ENCODE data around the gene EDEM3.

EDEM3 gene

DNA sequence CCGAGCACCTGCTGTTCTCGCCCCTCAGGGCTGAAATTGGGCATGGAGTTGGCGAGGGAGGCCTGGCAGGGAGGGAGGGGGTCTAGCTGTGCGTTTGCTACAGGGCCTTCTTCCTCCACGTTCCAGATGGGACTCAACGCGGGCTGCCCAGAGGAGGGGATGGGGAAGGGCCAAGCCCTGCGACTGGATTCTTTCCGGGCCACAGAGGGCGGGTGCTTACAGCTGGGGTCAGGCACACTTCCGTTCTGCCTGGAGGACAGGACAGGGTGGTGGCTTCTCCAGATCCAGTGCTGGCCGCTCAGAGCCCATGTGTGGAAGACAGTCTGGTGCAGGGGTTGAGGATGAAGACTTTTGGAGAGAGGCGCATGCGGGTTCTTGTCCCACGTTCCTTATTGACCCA, 90.0 kb downstream of the EDEM3 start:
- DNase-seq = no peak

DNA sequence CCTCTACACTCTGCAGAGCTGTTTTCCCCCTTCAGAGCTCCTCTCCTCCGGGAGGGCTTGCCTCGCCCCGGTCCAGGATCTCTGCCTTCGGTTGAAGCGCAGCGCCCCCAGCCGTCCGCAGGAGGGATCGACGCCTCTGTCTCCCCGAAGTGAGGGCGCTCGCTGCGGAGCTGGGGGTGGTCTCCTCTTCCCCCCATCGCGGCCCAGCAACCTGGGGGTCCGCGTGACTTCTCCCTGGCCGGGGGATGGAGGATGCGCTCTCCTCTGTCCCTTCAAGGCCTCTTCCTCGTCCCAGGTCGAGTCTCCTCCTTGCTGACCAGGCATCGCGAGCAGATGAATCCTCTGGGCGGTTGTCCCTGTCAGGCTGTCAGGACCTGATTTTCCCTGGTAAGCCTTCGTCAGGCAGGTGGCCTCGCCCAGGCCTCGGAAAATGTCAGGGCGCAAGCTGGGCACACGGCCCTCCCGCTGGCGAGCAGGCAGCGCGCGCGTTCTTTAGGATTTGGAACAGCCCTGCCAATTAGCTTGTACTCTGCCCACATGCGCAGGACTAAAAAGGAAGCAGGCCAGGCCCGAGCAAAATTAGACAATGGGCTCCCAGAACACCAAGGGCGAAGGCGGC, 90.5 kb downstream of the EDEM3 start:
- no peak for DNase-seq

DNA sequence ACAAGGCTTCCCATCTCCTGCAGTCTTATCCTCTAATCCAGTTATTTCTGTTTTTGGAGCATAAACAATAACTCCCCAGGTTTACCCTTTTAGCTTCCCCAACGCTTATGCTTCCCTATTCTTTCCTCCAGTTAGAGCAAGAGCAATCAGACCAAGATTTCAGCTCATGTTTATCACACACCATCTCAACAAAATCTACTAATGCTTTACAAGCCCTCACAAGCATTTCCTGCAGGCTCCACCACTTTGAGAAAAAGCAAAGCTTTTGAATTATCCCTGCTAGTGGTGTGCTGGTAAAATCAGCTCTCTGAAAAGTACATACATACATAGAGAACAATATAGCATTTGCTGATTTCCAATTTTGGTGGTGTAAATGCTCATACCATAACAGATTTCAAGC, 92.9 kb downstream of the EDEM3 start:
- no peak for DNase-seq

DNA sequence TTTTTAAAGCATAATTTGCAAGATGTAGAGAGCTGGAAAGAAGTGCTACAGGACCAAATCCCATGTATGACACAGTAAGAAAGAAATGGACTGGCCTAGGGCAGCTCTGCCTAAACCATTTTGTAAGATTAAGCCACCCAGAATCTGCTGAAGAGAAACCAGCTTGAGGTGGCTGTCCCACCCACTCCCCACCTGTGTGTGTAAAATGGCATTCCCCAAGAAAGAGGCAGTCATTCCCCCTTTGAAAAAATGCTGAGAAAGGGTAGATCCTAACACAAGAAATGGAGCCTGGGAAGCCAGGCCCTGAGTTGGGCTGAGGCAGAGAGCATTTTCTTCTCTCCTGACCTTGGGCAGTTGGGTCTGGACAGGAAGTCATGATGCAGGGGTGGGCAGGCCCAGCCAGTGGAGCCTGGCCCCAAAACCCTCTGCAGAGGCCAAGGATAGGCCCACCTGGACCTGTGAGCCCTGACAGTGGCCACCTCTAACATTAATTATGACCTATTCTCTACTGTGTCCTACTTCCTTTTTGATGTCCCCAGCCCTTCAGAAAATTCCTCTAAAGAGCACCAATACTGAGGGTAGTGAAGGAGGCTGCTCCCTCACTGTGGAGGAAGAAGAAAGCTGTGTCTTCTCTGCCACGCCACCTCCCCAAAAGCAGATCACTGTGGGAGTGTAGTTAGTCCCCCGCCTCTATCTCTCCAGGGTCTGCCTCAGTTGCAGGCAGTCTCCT, 94.0 kb downstream of the EDEM3 start:
- no peak for DNase-seq

DNA sequence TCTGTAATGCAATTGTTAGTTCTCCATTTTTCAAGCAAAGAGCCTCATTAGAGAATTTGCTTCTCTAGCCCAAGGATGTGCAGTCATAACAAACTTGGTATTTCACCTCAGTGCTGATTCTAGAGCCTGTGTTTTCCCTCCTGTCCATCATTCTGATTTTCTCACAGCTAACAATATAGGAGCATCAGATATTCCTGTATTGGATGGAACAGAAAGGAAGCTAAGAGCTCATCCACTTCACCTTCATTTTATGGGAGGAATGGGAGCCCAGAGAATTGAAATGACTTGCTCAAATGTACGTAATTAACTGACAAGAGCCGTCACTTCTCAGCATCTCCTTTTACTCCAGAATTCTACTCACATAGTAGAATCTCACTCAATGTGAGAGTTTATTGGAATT, 96.6 kb downstream of the EDEM3 start:
- DNase-seq = no peak

DNA sequence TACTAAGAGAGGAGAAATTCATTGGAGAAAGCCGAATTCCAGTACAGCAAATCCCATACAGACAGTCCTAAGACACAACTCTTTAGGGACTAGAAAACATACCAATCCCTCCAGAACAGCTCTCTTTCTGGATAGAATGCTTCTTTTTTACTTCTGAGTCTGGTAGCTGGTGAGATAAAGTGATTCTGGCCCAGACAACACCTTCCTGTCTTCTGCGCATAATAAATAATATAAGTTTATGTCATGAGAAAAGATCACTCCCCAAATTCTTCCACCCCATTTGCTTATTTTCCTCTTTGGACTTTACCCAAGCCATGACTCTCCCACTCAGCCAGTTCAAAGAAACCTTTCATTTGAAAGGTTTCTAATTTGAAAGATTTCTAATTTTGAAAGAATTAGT, 98.4 kb downstream of the EDEM3 start:
- no peak for DNase-seq

DNA sequence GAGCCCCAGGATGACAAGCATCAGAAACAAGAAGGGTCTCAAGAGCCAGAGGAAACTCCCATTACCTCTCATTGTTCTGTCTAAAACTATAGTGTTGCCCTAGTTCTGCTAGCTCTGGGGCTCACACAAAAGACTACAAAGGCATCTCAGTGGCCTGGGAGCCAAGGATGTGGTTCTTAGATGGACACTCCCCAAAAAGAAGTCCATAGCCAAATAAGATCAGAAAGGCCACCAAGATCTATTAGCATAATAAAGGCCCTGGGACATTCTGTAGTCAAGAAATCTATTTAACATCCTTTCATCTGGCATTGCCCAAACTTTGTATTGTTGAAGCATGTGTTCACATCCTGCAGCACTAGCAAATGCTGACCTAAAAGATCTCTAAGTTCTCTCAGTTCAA, 99.5 kb downstream of the EDEM3 start:
- no peak for DNase-seq

DNA sequence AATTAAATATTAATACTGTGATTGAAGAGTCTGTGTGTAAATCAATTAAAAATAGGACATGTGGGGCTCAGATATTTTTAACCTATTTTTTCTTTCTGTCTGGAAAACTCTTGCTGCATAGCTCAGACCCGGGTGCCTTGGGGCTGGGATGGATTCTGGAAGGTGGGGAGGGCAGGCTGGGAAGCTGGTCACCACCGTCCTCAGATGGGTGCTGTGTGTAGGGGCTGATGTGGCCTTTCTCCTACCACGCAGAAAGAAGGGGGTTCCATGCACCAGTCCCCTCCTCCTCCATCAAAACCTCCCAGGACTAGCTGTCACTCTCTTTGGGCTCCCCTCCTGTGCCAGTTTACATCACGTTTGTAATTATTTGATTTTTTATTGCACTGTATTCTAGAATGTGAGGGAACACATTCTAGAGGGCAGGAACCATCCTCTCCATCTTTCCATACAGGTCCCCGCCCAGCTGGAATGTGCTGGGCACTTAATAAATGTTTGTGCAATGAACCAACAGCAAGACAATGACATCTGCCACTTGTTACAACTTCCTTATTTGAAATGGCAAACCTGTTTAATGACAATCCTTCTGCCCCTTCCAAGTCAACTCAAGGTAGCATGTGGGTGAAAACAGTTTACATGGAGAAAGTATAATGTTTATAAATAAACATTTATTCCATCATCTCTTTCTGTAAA, 104.3 kb downstream of the EDEM3 start:
- DNase-seq = no peak

DNA sequence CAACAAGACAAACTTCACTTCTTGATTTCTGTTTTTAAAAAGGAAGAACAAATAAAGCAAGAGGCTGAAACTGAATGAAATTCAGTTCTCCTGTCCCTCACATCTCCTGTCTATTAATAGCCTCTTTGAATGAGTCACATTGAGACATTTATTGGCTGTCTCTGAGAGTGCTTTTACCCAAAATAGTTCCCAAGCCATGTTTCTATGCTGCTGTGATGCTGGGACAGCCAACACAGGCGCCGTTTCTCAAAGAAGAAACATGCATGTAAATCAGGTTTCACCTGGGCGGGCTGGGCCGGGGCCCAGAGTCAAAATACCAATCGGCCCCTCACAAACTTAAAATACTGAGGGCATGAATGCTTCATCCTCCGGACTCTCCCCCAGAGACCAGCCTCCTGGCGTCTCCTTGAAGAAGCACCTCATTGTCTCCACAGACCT, 105.2 kb downstream of the EDEM3 start:
- no peak for DNase-seq

DNA sequence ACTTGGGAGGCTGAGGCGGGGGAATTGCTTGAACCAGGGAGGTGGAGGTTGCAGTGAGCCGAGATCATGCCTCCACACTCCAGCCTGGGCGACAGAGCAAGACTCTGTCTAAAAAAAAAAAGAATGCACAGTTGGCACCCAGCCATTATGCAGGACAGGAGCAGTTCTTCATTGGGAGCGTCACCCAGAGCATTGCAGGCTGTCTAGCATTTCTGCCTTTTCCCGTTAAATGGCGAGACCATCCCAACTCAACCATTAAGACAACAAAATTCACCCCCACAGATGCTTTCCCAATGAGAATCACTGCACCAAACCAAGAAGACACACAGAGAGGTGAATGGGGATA, 105.8 kb downstream of the EDEM3 start:
- no peak for DNase-seq

DNA sequence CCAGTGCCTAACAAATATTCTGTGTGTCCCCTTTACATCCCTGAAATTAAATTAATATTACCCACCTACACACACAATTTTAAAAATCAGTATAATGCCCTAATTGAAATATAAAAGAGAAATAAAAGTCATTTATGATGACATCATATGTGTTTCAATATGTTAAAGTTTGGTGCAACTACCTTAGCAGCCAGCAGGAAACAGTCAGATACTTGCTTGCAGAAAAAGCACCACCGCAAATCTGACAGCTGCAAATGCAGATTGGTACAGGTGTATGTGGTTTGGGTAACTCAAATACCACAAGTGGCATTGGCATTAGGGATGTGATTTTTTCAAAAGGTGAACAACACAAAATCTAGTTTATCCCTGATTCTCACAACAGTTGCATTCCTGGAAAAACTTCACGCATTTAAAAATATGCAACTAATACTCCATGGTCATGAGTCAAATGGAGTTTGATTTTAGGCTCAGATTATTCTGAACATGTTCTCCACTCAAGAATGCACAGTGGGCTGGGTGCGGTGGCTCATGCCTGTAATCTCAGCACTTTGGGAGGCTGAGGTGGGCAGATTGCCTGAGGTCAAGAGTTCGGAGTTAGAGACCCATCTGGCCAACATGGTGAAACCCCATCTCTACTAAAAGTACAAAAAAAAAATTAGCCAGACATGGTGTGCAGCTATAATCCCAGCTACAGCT, 106.3 kb downstream of the EDEM3 start:
- no peak for DNase-seq

DNA sequence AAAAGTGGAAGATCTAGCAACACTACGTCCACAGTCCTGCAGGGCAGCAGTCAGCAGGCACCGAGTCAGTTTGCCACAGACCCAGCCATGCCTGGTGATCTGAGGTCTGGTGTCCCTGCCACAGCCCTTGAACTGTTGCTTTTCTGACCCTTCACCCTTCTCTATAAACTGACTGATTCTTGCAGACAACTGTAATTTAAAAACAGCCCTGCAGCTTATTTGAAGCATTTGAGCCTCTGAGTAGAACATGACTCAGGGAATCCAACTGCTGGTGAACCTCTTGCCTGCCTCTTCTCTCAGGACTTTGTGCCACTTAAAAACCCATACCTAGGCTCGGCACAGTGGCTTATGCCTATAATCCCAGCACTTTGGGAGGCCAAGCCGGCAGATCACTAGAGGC, 107.2 kb downstream of the EDEM3 start:
- DNase-seq = no peak

DNA sequence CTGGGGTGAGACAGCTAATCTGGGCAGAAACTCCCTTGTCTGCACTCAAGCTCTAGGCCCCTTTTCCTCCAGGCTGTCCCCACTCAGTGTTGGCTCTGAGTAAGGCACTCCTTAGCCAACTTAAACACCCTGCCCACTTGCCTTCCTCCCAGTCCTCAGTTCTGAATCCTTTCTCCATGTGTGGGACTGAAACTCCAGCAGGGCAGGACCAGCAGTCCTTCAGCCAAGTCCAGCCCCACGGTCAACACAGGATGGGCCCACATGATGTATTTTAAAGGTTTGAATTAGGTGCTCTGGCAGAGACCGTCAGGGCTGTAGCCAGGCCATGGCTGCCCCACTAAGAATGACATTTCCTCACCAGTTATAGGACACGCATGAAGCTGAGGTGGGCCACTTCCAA, 107.8 kb downstream of the EDEM3 start:
- no peak for DNase-seq

DNA sequence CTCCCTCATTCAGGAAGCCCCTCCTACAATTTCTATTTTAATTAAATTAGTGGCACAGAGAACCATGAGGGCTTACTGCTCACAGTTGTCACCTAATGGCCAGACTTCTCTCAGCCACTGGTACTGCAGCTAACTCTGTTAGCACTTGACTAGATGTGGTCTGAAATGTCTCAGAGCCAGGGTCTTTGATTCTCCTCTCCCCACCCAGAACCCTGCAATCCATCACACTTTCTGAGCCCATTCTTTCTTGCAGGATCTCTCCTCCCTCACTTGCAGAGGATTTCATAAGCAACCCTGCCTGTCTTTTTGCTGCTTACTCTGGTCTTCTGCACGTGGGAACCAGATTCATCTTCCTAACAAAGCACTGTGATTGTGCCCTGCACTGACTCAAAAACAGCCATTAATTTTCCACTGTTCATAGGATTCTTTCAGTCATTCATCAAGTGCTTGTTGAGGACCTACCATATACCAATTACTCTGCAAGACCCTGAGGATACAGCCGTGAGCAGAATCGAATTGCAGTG, 108.4 kb downstream of the EDEM3 start:
- no peak for DNase-seq

DNA sequence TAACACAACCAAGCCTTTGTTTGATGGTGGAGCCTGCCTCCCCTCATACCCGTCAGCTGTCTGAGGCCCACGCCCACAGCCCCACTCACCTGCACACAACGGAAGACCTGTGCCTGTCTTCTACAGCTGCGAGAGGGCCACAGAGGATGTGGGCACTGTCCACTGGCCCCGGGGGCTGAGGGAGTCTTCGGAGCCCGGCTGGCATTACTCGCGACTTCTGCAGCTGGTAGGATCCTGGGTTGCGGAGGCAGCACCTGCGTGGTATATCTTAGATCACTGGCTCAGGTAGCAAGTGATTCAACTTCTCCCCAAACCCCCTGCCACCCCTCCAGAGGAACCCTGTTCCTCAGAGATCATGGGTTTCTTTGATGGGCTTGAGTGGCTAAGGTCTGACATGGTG, 109.9 kb downstream of the EDEM3 start:
- no peak for DNase-seq

DNA sequence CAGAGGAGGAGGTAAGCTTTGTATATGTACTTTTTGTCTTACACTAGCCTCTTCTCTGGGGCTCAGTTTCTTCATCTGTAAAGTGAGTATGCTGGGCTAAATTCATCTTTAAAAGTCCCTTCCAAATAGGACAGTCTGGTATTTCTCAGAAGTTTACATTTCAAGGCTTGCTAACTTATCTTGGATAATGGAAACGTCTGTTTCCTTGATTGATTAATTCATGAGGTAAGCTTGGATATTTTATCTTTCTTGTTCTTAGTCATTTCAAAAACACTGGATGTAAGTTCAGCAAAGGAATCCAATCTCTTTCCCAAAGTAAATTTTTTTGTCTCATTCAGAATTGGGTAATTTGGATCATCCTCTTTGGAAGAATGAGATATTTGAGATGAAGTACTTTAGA, 111.0 kb downstream of the EDEM3 start:
- DNase-seq = no peak

DNA sequence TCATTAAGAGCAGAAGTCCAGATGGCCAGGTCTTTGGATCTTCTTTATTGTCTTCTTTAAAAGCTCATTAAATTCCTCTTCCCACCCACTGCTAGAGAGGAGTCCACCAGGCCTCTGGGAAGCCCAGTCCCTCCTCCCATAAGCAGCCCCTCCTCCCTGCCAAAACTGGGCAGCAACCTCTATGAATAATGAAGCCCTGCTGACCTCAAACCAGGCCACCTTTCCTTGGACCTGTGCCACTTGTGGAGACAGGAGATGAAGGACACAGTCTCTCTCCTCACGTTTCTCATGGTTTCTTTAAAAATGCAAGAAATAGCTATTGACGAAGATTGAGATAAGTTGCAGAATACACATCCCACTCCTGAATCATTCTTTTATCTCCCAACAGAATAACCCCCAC, 112.8 kb downstream of the EDEM3 start:
- no peak for DNase-seq

DNA sequence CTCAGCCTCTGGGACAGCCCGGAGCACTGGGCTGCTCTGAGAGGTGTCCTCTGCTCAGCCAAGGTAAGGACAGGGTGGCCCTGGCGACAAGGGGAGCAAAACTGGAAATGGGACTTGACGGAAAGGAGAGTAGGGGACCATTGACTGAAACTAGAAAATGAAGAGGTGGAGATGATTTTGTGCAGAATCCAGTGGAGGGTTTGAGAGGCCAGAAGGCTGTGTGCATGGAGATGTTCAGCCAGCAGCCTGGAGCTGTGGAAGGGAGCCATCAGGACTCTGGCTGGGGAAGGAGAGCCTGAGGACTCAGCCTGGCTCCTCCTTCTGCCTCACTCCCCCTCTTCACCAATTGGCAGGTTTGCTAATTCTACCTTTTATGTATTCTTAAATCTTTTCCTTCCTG, 114.2 kb downstream of the EDEM3 start:
- DNase-seq = no peak
